GM21367 (cell line): ENCODE results near the gene CAPN5.
"Not testable (repeated sequence)": the region's sequence is repeated elsewhere in the genome, so short reads cannot be mapped to it uniquely, and the experiment has no call there.

ENCODE experiments used
- ATAC-seq: cut with Tn5 transposase; IDR thresholded peaks from one replicate; pipeline ENCODE4 v1.9.1; 2021; ENCODE audit not compliant: unreplicated experiment

The CAPN5 gene

DNA sequence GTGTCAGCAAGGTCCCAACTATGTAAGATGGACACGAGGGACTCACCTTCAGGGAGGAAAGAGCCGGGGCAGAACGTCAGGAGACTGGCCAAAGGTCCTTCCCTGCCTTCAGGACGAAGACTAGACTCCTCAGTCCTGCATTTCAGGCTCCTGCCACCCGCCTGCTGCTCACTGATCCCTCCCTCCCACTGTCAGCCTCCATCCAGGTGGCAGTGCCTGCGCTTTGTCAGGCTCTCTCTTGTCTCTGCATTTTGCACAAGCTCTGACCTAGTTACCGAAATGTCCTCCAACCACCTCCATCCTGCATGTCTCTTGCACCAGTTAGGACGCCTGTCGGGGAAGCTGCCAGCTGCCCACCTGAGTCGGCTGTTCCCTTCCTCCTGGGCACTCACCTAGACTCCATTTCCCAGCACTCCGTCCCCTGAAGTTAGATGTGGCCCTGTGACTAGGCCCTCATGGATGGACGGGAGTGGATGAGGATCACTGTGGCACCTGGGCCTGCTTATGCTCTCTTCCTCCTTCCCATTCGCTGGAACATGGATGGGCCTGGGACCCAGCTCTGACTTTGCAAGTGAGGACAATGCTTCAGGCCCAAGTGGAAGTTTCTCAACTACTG, 24.6 kb upstream of the CAPN5 start:
- ATAC-seq: no peak

GRCh38 chr11:77044356-77044755, 22.4 kb upstream of the CAPN5 start:
- no peak for ATAC-seq

DNA sequence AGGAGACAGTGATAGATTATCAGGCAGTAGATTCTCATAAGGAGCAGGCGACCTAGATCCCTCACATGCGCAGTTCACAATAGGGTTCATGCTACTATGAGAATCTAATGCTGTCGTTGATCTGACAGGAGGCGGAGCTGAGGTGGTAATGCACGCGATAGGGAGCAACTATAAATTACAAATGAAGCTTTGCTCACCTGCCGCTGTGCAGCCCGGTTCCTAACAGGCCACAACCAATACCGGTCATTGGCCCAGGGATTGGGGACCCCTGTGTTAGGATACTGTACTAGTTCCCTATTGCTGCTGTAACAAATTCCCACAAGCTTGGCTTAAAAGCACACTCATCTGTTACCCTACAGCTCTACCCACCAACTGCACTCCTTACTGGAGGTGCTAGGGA, 21.9 kb upstream of the CAPN5 start:
- ATAC-seq: no peak

- ATAC-seq: no peak
Observed at GRCh38 chr11:77046060-77046501, 20.7 kb upstream of the CAPN5 start.

- peak; percentile 72 for ATAC-seq
Observed at GRCh38 chr11:77047007-77047927, 19.5 kb upstream of the CAPN5 start.

DNA sequence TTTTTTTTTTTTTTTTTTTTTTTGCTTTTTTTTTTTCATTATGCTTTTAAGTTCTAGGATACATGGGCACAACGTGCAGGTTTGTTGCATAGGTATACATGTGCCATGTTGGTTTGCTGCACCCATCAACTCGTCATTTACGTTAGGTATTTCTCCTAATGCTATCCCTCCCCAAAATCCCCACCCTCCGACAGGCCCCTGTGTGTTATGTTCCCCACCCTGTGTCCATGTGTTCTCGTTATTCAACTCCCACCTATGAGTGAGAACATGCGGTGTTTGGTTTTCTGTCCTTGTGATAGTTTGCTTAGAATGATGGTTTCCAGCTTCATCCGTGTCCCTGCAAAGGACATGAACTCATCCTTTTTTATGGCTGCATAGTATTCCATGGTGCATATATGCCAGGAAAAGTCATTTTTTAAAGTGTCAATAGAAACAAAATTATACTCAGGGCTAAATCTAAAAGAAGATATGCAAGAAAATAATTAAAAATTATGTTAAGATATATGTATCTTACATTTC, 18.8 kb upstream of the CAPN5 start:
- not testable (repeated sequence) for ATAC-seq

- no peak for ATAC-seq
Observed at GRCh38 chr11:77049026-77049425, 17.7 kb upstream of the CAPN5 start.

DNA sequence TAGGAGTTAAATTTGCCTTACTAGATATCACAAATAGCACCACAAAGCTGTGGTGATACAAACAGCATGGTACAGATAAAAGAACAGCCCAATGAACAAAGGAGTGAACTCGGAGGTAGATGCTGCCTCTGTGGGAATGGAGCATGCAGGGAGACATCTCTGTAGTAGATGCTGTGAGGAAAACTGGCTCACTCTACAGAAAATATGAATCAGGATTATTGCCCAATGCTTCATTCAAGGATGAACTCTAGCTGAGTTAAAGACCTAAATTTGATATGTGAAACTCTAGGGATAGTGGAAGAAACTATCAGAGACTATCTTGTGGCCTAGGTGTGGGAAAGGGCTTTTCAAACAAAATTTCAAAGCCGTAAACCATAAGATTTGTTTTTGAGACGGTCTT, 15.3 kb upstream of the CAPN5 start:
- ATAC-seq: no peak

DNA sequence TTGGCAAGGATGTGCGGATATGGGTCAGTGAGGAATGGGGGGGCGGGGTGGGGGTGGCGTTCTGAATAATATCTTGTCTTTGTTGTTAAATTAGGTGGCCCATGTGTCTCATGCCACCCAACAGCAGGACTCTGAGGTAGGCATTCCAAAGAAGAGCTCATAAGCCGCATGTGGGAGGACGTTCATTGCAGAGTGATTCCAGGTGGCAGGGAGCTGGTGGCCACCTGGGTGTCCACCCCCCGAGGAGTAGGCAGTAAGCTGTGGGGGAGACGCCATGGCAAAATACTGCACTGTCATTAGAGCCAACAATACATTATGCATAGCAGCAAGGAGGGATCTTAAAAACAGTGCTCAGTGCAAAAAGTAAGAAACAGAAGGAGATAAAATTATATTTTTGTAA, 14.3 kb upstream of the CAPN5 start:
- no peak for ATAC-seq

GRCh38 chr11:77053217-77054015, 13.4 kb upstream of the CAPN5 start:
- ATAC-seq: no peak

GRCh38 chr11:77054084-77054483, 12.7 kb upstream of the CAPN5 start:
- ATAC-seq: no peak

DNA sequence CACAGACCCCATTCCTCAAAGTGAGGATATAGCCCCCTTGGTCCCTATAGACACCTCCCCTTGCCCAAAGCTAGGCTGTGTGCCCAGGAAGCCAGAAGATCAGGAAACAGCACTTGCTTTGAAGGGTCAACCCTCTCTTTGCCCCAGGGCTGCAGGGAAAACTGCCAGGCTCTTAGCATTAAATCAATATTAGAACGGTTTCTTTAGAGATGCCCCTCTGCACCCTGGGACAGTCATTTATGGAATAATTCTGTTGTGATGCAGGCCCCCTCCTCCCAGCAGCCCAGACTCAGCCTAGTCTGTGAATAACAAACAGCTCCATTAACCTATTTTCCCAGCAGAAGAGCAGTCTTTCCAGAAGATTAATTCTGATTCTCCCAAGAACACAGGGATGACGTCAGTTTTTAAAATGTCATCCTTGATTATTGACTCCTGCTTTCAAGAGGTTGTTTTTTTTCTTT, 11.6 kb upstream of the CAPN5 start:
- ATAC-seq: no peak

DNA sequence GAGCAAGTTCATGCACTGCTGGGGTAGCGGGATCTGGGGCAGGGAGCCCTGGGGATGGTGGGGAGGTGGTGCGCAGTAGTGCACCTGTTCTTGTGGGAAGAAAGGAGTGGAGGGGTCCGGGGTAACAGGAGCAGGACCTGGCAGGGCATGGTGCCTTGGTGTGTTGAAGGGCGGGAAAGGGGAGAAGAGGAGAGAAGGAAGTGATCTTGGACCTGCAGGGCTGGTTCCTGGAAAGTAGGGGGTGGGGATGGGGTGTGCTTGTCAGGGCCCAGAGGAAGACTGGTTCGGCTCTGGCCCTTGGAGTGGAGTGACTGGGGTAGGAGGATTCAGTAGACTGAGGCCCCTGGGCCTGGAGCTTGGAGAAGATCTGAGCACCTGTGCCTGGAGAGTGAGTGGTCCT, 10.9 kb upstream of the CAPN5 start:
- ATAC-seq: no peak

DNA sequence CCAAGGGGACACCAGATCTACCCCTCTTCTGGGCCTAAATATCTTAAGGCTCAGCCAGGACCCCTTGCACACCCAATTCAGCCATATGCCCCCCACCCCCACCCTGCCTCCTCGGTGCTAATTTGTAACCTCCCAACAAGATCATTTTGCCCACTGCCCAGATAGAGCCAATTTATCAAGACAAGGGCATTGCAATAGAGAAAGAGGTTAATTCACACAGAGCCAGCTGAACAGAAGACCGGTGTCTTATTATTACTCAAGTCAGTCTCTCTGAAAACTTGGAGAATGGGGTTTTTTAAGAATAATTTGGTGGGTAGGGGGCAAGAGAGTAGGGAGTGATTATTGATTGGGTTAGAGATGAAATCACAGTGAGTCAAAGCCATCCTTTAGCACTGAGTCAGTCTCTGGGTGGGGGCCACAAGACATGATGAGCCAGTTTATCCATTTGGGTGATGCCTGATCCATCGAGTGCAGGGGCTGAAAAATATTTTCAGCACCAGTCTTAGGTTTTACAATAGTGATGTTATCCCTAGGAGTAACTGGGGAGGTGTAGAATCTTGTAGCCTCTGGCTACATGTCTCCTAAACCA, 9.9 kb upstream of the CAPN5 start:
- ATAC-seq: no peak

- no peak for ATAC-seq
Observed at GRCh38 chr11:77057938-77058474, 8.8 kb upstream of the CAPN5 start.

GRCh38 chr11:77058900-77059299, 7.9 kb upstream of the CAPN5 start:
- ATAC-seq: no peak

GRCh38 chr11:77059806-77060205, 7.0 kb upstream of the CAPN5 start:
- ATAC-seq: no peak

DNA sequence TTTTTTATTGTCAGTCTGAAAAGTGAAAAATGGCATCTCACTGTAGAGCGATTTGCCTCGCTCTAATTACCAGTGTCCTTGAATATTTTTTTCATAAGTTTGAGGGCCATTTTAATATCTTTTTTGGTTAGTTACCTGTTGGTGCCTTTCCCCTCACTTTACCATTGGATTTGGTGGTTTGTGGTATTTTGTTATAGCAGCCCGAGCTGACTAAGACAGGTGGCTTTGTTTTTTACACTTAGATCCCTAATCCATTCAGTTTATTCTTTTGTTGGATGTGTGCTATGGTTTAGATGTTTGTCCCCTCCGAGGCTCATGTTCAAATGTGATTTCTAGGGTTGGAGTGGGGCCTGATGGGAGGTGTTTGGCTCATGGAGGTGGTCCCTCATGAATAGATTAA, 6.5 kb upstream of the CAPN5 start:
- no peak for ATAC-seq

- not testable (repeated sequence) for ATAC-seq
Observed at GRCh38 chr11:77061258-77061657, 5.5 kb upstream of the CAPN5 start.

- no peak for ATAC-seq
Observed at GRCh38 chr11:77062924-77063323, 3.8 kb upstream of the CAPN5 start.

DNA sequence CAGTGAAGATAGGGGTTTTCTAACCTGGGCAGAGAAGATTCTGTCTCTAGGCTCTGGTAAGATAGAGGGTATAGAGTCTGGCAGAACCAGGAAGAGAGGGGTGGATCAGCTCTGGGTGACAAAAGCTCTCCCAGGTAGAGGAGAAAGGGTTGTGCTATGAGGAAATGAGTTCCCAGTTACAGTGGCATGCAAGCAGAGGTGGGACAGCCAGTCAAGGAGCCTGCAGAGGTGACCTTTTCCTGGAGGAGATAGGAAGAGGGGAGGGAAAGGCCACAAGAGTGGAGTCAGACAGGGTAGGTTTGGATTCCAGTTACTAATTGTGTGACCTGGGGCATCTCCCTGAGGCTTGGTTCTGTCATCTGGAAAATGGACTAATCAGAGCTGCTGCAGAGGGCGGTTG, 3.4 kb upstream of the CAPN5 start:
- ATAC-seq: no peak
